ENCODE data around the gene DLX4.

DNA sequence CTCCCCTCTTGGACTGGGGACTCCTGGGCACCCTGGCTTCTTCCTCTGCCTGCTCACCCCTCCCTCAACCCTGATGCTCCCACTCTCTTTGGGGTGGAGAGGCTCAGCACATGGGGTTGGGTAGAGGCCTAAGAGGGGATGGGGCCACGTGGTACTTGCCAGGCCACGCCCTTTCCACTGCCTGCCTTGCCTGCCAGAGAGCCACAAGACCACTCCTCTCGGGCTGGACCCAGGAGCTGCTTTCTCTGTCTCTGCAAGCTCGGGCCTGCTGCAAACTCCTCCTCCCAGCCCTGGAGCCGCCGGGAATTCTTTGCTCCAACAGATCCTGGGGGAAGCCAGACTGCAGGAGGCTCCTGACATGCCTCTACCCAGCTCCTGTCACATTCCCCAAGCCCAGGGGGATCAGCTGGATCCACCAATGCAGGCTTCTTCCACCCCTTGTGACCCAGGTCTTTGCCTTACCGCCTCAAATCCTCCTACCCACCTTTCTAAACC lies 11.8 kb downstream of the DLX4 start:
- TF ChIP-seq, protein P1, sequence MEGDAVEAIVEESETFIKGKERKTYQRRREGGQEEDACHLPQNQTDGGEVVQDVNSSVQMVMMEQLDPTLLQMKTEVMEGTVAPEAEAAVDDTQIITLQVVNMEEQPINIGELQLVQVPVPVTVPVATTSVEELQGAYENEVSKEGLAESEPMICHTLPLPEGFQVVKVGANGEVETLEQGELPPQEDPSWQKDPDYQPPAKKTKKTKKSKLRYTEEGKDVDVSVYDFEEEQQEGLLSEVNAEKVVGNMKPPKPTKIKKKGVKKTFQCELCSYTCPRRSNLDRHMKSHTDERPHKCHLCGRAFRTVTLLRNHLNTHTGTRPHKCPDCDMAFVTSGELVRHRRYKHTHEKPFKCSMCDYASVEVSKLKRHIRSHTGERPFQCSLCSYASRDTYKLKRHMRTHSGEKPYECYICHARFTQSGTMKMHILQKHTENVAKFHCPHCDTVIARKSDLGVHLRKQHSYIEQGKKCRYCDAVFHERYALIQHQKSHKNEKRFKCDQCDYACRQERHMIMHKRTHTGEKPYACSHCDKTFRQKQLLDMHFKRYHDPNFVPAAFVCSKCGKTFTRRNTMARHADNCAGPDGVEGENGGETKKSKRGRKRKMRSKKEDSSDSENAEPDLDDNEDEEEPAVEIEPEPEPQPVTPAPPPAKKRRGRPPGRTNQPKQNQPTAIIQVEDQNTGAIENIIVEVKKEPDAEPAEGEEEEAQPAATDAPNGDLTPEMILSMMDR (IDR thresholded peaks at IDR 0.05; ENCODE audit: extremely low read depth in 1 of 2, insufficient read depth in 1 of 2, low read depth in 1 of 2, low read length in 2 of 2): no peak
- TF ChIP-seq POLR2AphosphoS5 (IDR thresholded peaks at IDR 0.05; ENCODE audit: insufficient read depth, low read depth, low read length) (no peak), MYC (IDR thresholded peaks at IDR 0.05; ENCODE audit: low read depth, low read length) (no peak), POLR2A (IDR thresholded peaks at IDR 0.05; ENCODE audit: low read depth, low read length) (no peak), EZH2 (IDR thresholded peaks at IDR 0.05; ENCODE audit: borderline replicate concordance, low read depth, low read length, severe bottlenecking) (no peak), JUN (IDR thresholded peaks at IDR 0.05; ENCODE audit: borderline replicate concordance, insufficient read depth, insufficient read length, low read depth) (no peak)
- TF ChIP-seq, protein P2, sequence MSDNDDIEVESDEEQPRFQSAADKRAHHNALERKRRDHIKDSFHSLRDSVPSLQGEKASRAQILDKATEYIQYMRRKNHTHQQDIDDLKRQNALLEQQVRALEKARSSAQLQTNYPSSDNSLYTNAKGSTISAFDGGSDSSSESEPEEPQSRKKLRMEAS (IDR thresholded peaks at IDR 0.05; ENCODE audit: insufficient read depth, insufficient read length): no peak

Measured in endothelial cell of umbilical vein (primary cell).